GM21528 (cell line): ENCODE data around the gene UBA52.

Source experiments
- ATAC-seq: cut with Tn5 transposase; IDR thresholded peaks from one replicate; pipeline ENCODE4 v1.9.1; 2021; ENCODE audit warnings: mild to moderate bottlenecking, moderate library complexity; ENCODE audit not compliant: unreplicated experiment, low FRiP score

The UBA52 gene

GRCh38 chr19:18543814-18544475 lies 27.7 kb upstream of the UBA52 start:
- peak; percentile 58 for ATAC-seq

DNA sequence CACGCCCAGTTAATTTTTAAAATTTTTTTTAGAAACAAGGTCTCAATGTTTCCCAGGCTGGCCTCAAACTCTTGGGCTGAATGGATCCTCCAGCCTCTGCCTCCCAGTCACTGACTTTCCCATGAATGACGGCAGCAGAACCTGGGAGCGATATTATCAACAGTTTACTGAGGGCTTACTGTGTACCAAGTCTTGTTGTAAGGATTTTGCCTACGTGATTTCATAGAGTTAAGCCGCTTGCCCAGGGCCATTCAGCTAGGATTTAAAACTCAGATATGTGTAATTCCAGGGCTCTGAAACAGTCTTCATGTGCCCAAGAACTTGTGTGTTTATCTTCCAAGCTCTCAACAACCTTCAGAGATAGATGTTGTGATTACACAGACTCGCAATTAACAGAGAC lies 20.0 kb upstream of the UBA52 start:
- ATAC-seq, result no peak

DNA sequence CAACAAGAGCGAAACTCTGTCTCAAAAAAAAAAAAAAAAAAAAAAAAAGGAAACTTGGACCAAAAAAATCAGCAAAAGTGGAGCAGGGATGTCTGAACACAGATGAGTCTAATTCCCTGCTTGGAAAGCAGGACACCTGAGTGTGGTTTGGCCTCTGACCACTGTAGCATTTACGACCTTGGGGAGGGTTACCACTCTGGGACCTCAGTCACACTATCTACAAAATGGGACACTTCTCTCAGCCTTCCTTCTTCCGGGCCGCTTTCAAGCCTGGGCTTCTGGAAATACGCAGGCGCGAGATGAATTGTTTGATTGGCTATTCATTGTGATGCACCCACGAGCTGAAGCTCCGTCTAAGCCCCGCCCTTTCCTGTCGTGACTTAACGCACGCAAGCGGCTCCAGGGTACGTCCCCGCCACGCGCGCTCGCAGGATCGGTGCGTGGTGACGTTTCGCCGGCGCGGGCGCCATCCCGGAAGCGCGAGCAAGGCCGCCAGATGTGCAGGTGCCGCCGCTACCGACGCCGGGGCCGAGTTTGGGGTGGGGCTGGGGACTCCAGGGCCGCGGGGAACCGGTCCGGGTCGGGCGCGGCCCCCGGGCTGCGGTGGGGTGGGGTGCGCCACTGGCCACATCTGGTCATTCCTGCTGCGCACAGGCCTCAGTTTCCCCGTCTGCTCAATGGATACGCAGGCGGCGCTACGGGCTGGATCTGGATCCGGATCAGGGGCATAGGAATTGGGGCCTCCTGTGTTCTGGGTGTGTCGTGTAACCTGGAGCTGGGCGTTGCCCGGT lies 14.1 kb upstream of the UBA52 start, which contains the start of gene KXD1:
Gene KXD1 (plus strand): TSS at position 460 of the 791 bp plus-strand sequence. CDS start 4,187 bp downstream, outside the sequence.
- ATAC-seq, result peak; percentile 81

DNA sequence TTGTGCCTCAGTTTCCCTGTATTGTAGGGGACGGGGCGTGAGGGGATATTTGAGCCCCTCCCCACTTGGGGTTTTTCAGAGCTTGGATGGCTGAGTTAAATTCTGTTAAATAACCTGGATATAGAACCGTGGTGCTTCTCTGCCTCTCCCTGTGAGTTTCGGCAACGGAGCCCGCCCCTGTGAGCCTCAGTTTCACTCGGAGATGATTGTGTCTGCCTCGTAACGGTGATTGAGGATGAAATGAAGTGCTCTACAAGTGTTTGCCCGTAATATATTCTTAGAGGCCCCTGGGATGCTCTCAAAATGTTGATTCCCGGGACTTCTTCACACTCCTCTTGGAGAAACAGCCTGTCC lies 13.5 kb upstream of the UBA52 start:
- peak; percentile 9 for ATAC-seq

GRCh38 chr19:18558604-18559003 lies 13.1 kb upstream of the UBA52 start:
- peak; percentile 4 for ATAC-seq

- ATAC-seq, result no peak
Observed at GRCh38 chr19:18559685-18560084, 12.0 kb upstream of the UBA52 start.

GRCh38 chr19:18562086-18562485 lies 9.6 kb upstream of the UBA52 start:
- no peak for ATAC-seq

DNA sequence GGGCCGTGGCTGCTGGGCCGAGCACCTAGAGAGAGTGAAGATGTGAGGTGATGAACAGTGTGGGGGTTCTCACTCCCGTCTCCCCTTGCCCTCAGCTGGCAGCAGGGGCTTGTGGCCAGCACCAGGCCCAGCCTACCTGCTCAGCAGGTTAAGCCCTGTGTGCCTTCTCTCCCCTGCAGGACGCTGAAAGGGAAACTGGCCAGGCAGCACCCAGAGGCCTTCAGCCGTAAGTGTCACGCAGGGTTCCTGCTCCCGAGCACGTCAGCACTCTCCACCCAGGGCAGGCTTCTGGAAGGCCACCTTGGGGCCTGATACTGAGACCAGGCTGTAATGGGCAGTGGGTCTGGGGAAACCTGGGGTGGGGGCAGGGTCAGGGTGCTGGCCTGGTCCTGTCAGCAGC lies 4.7 kb upstream of the UBA52 start:
- ATAC-seq, result no peak

- no peak for ATAC-seq
Observed at GRCh38 chr19:18568367-18568766, 3.3 kb upstream of the UBA52 start.

DNA sequence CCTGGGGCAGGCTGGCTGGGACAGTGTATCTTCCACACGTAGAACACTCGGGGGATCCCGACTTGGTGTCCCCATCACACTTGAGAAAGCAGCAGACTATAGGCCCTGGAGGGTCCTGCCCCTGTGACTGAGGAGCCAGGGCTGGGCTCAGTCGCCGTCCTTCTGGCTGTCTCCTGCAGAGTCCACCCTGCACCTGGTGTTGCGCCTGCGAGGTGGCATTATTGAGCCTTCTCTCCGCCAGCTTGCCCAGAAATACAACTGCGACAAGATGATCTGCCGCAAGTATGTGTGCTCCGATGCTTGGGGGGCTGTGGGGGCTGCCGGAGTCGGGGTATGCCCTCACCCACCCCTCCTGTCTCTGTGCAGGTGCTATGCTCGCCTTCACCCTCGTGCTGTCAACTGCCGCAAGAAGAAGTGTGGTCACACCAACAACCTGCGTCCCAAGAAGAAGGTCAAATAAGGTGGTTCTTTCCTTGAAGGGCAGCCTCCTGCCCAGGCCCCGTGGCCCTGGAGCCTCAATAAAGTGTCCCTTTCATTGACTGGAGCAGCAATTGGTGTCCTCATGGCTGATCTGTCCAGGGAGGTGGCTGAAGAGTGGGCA lies 3.1 kb downstream of the UBA52 start:
- no peak for ATAC-seq

- ATAC-seq, result no peak
Observed at GRCh38 chr19:18576383-18576782, 4.7 kb downstream of the UBA52 start.

GRCh38 chr19:18577365-18577914 lies 5.8 kb downstream of the UBA52 start:
- no peak for ATAC-seq

GRCh38 chr19:18580311-18580710 lies 8.7 kb downstream of the UBA52 start:
- no peak for ATAC-seq

DNA sequence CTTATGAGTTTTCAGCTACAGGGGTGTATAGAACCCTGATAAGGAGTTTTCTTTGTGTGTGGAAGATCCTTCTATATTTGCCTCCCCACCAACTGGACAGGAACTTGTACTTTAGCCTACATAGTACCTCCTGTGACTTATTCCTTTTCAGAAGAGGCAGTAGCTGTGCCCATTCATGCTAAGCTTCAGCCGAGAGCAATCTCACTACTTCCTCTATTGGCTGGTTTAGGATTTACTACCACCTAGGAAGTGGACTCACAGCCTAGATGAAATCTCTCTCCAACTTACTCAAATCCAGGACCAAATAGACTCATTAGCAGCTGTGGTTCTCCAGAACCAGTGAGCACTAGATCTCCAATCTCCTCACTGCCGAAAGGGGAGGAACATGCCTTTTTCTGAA lies 14.6 kb downstream of the UBA52 start:
- no peak for ATAC-seq

- no peak for ATAC-seq
Observed at GRCh38 chr19:18587561-18587960, 15.9 kb downstream of the UBA52 start.

GRCh38 chr19:18587962-18588610 lies 16.4 kb downstream of the UBA52 start:
- no peak for ATAC-seq

GRCh38 chr19:18588611-18589379 lies 17.1 kb downstream of the UBA52 start, which contains the start of gene REX1BD:
Gene REX1BD (plus strand): TSS chr19:18588798. CDS start chr19:18588802, 4 bp downstream.
- ATAC-seq, result peak; percentile 74

DNA sequence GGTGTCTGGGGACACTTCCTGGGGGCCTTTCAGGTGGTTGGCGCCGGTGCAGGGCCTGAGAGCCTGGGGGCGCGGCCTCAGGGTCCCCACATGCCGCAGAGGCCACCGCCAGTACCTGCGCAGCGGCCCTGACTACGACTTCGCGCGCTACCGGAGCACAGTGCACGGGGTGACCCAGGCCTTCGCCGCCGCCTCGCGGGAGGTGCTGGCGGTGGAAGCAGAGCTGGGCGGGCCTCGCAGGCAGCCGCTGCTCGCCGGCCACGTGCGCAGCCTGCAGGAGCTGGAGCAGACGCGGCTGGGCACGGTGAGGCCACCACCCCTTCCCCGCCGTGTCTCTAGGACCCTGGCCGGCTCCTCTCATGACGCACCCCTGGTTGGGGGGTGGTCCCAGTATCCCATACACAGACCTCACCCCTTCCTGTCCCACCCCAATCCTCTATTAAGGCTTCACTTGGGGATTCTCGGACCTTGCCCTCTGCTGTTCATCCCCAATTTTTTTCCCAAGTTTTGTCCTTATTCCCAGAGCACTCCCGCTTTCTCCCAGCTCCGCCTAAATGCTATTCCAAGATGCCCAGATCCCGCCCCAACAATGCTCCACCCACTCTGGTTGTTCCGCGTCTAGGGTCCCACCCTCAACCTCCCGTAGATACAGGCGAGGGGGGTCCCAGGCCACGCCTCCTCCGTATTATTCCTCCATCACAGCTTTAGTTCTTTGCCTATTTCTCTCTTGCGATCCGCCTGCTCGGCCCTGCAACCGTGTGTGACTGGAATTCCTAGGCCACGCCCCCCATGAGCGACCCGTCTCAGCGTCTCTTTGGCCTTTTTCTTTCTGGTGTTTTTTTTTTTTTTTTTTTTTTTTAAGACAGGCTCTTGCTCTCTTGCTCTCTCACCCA lies 18.0 kb downstream of the UBA52 start:
- peak; percentile 38 for ATAC-seq
